Lower lobe of right lung (tissue), 2 donors: ENCODE measurements around the gene ATP12A. TPM values are rescaled to one million over a fixed set of nuclear protein-coding genes. Genes with fewer than 3 reads are reported as not detected.

Experiments
- ATAC-seq, 2 donors: fragments of 200-7000 bp; cut with Tn5 transposase; one replicate each; pipeline ENCODE4 v1.9.1; 2020 to 2022; ENCODE audit warnings: mild to moderate bottlenecking in 2 of 2, moderate library complexity in 2 of 2
- DNase-seq: peaks from one replicate; pipeline ENCODE4 v3.0.0-alpha.2; 2020
- H3K27ac ChIP-seq: fragments of 200-600 bp; one replicate; pipeline ENCODE4 v1.8.0; 2022
- H3K27me3 ChIP-seq: fragments of 200-600 bp; one replicate; pipeline ENCODE4 v1.8.0; 2022; ENCODE audit warnings: low read depth
- H3K36me3 ChIP-seq: fragments of 200-600 bp; one replicate; pipeline ENCODE4 v1.8.0; 2022; ENCODE audit warnings: mild to moderate bottlenecking
- H3K4me1 ChIP-seq: fragments of 200-600 bp; one replicate; pipeline ENCODE4 v1.8.0; 2022
- H3K4me3 ChIP-seq: fragments of 200-600 bp; one replicate; pipeline ENCODE4 v1.8.0; 2022; ENCODE audit warnings: mild to moderate bottlenecking
- H3K9me3 ChIP-seq: fragments of 200-600 bp; one replicate; pipeline ENCODE4 v1.8.0; 2022
- intact Hi-C: fragments of 100-400 bp; cut with DNase I; formaldehyde crosslinking; loops from one replicate; pipeline ENCODE4 v1.11.0; 2022
- total RNA-seq: library from RNA; stranded (reverse); fragmentation: NEBNext Ultra II Directional; extraction: Animal tissue kit (Norgen Biotek cat#: 25700); gene quantifications from one replicate; pipeline ENCODE4 v1.2.1, GENCODE V29; 2021
- TF ChIP-seq, protein P1 (sequence below): fragments of 200-600 bp; IDR thresholded peaks from one replicate; pipeline ENCODE4 v1.8.0; 2022; ENCODE audit warnings: antibody characterized with exemption, mild to moderate bottlenecking
- donor health status: DM: no; HTN: yes; CAD: no; lungs with severe emphysema.

Gene ATP12A
- total RNA-seq, 1 donor from 2014 or later, result 1.3 TPM

DNA sequence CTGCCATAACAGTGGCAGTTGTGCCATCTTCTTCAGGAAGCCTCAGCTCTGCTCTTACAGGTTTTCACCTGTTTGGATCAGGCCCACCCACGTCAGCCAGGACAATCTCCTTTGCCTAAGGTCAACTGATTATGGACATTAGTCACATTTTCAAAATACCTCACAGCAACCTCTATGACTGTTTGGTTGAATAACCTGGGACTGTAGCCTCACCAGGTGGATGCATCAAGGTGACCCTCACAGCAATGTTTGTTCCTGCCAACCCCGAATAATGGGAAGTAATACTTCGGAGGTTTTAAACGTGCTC, 17.2 kb upstream of the ATP12A start:
- intact Hi-C loops, result no loop called here
- no peaks in the 10 kb centered on the region for H3K27me3 ChIP-seq
- TF ChIP-seq, protein P1, sequence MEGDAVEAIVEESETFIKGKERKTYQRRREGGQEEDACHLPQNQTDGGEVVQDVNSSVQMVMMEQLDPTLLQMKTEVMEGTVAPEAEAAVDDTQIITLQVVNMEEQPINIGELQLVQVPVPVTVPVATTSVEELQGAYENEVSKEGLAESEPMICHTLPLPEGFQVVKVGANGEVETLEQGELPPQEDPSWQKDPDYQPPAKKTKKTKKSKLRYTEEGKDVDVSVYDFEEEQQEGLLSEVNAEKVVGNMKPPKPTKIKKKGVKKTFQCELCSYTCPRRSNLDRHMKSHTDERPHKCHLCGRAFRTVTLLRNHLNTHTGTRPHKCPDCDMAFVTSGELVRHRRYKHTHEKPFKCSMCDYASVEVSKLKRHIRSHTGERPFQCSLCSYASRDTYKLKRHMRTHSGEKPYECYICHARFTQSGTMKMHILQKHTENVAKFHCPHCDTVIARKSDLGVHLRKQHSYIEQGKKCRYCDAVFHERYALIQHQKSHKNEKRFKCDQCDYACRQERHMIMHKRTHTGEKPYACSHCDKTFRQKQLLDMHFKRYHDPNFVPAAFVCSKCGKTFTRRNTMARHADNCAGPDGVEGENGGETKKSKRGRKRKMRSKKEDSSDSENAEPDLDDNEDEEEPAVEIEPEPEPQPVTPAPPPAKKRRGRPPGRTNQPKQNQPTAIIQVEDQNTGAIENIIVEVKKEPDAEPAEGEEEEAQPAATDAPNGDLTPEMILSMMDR, result no peak
- H3K36me3 ChIP-seq, result no peaks in the 10 kb centered on the region
- H3K9me3 ChIP-seq, result no peaks in the 10 kb centered on the region
- H3K4me1 ChIP-seq, result no peaks in the 10 kb centered on the region
- ATAC-seq (no peak), DNase-seq (no peak)
- no peak overlapping the region for H3K27ac ChIP-seq
- H3K4me3 ChIP-seq, result no peak overlapping the region

DNA sequence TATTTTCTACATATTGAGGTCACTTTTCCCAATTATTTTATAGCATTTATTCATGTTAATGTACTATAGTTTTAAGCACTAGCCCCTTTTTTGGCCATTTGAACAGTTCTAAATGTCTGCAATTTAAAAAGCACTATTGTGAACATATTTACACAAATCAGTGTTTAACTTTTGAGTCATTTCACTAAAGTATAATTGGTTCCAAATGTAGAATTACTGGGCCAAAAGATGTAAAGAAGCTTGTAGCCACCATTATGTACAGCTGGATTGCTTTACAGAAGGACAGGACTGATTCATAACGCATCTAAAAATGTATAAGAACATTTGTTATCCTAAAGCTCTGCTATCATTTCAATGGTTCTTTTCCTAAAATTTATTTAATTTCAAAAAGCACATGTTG, 16.6 kb upstream of the ATP12A start:
- Histone ChIP-seq H3K4me3 (no peak overlapping the region), H3K27me3 (no peaks in the 10 kb centered on the region), H3K9me3 (no peaks in the 10 kb centered on the region), H3K4me1 (no peaks in the 10 kb centered on the region), H3K27ac (no peak overlapping the region), H3K36me3 (no peaks in the 10 kb centered on the region)
- TF ChIP-seq, protein P1, result no peak
- ATAC-seq (no peak), DNase-seq (no peak)
- intact Hi-C loops, result no loop called here

DNA sequence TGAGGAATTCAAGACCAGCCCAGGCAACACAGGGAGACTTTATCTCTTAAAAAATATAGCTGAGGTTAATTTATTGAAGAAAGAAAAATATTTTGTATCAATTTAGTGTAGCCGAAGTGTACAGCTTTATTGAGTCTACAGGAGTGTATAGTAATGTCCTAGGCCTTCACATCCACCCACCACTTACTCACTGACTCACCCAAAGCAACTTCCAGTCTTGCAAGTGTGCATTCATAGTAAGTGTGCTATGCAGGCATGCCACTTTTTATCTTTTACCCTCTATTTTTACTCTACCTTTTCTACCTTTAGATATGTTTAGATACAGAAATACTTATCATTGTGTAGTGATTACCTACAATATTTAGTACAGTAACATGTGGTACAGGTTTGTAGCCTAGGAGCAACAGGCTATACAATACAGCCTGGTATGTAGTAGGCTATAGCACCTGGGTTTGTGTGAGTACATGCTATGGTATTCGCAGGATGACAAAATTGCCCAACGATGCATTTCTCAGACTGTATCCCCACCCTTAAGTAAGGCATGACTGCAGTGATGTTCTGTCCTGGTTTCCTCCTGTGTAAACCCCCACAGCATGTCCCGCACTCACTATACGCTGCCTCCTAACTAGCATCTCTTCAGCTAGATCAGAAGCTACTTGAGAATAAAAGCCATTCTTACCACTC, 15.3 kb upstream of the ATP12A start:
- TF ChIP-seq, protein P1, result no peak
- DNase-seq (no peak), ATAC-seq (no peak)
- Histone ChIP-seq H3K27ac (no peak overlapping the region), H3K4me1 (no peaks in the 10 kb centered on the region), H3K36me3 (no peaks in the 10 kb centered on the region), H3K27me3 (no peaks in the 10 kb centered on the region), H3K9me3 (no peaks in the 10 kb centered on the region), H3K4me3 (no peak overlapping the region)
- intact Hi-C loops, result no loop called here

DNA sequence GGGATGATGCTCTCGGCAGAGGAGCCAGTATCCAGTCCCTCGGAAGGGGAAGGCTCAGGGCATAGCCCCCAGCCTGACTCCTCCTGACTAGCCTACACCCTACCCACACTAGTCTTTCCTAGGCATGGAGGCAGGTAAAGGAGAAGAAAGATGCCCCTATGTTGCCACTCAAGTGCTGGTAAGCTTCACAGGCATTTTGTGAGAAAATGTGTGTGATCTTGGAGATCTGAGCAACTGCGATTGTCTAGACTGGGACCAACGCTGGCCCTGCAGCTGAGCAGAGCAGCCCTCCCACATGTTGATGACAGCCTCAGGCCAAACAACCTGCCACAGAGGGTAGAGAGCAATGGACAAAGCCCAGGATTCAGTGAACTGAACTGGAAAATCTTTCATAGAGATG, 11.7 kb upstream of the ATP12A start:
- H3K4me3 ChIP-seq, result no peak overlapping the region
- no peak for DNase-seq
- no peak for ATAC-seq
- no peaks in the 10 kb centered on the region for H3K36me3 ChIP-seq
- no peaks in the 10 kb centered on the region for H3K9me3 ChIP-seq
- H3K27me3 ChIP-seq, result no peaks in the 10 kb centered on the region
- peaks cover 16% of the 10 kb centered on the region for H3K4me1 ChIP-seq
- intact Hi-C loops, result no loop called here
- no peak overlapping the region for H3K27ac ChIP-seq
- TF ChIP-seq, protein P1, result no peak

DNA sequence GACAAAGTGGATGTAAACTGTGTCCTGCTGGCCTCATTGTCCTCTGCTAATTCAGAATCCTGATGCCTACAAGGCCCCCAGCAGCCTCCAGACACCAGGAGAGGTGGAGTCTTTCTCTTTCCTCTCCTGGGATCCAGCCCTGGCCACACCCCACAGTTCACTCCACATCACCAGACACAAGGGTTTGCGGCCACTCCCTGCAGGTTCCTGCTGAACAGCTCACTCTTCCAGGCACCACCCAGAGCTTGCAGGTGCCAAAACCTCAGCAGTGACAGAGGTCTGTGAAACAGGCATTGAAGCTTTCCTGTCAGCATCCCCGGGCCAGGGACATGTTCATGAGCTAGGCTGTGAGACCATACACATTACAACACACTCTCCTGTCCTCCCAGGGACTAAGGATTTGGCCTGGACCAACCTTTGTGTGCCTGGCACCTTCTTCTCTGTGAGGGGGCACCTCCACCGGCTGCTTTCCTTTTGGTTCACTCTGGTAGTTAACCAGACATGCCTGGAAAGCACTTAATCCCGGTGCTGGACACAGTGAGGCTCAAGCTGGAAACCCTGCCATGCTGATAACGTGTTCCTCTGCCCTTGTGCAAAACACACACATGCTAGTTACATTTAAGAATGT, 11.1 kb upstream of the ATP12A start:
- intact Hi-C loops, result no loop called here
- Histone ChIP-seq H3K27me3 (no peaks in the 10 kb centered on the region), H3K9me3 (no peaks in the 10 kb centered on the region), H3K4me1 (peaks cover 16% of the 10 kb centered on the region), H3K36me3 (no peaks in the 10 kb centered on the region), H3K4me3 (no peak overlapping the region), H3K27ac (no peak overlapping the region)
- TF ChIP-seq, protein P1, result no peak
- no peak for DNase-seq
- peak; percentile 70 to 72 for ATAC-seq
